ENCODE results near the gene ATG10. TPM values are rescaled to one million over a fixed set of nuclear protein-coding genes. Genes with fewer than 3 reads are reported as not detected.

ATG10 gene
- total RNA-seq, 1 experiment from 2014 or later: 7.6 TPM

DNA sequence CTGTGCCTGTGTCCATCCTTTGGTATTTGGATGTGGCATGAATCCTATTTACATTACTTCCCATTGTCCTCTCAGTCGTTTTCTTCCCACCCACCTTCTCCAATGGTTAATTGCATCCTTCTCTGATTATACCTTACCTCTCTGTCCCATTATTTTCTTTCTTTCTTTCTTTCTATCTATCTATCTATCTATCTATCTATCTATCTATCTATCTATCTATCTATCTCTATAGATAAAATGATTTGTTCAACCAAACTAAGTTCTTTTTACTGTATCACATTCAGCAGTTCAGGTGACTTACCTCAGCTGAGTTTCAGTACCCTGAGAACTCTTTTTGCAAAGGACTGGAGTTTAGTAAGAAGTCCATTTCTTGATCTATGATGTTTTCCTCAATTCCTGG is 225.7 kb downstream of the ATG10 start:
- H3K27ac ChIP-seq (ENCODE audit: insufficient read length, low read depth, low read length): no peak overlapping the region
- H3K36me3 Mint-ChIP-seq (ENCODE audit: insufficient read depth in 1 of 3, low read depth in 3 of 3): no peaks in the 10 kb centered on the region
- H3K4ac ChIP-seq (ENCODE audit: low read depth, low read length): no peak overlapping the region
- H3K79me2 ChIP-seq (ENCODE audit: insufficient read depth, low read length): no peaks in the 10 kb centered on the region
- no peak overlapping the region for H4K8ac ChIP-seq (replicated peaks; ENCODE audit: insufficient read length, low read depth, low read length)
- no peak overlapping the region for H2BK20ac ChIP-seq (ENCODE audit: low read depth, low read length, poor library complexity, severe bottlenecking)
- no peaks in the 10 kb centered on the region for H4K20me1 ChIP-seq (ENCODE audit: control insufficient read depth, insufficient read depth, insufficient read length)
- TF ChIP-seq, protein P1, sequence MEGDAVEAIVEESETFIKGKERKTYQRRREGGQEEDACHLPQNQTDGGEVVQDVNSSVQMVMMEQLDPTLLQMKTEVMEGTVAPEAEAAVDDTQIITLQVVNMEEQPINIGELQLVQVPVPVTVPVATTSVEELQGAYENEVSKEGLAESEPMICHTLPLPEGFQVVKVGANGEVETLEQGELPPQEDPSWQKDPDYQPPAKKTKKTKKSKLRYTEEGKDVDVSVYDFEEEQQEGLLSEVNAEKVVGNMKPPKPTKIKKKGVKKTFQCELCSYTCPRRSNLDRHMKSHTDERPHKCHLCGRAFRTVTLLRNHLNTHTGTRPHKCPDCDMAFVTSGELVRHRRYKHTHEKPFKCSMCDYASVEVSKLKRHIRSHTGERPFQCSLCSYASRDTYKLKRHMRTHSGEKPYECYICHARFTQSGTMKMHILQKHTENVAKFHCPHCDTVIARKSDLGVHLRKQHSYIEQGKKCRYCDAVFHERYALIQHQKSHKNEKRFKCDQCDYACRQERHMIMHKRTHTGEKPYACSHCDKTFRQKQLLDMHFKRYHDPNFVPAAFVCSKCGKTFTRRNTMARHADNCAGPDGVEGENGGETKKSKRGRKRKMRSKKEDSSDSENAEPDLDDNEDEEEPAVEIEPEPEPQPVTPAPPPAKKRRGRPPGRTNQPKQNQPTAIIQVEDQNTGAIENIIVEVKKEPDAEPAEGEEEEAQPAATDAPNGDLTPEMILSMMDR (conservative IDR thresholded peaks at IDR 0.05): no peak
- H3K56ac ChIP-seq (ENCODE audit: insufficient read length, low read depth, low read length): no peak overlapping the region
- no peak overlapping the region for H2BK15ac ChIP-seq (ENCODE audit: low read depth, low read length)
- no peak overlapping the region for H2BK120ac ChIP-seq (ENCODE audit: low read depth, low read length, poor library complexity, severe bottlenecking)
- no peaks in the 10 kb centered on the region for H3K4me1 ChIP-seq (ENCODE audit: insufficient read depth, low read length)
- H3K23me2 ChIP-seq (ENCODE audit: insufficient read length, low read depth, low read length, poor library complexity, severe bottlenecking): no peaks in the 10 kb centered on the region
- no peak overlapping the region for H4K5ac ChIP-seq (ENCODE audit: insufficient read length, low read depth, low read length)
- no peak overlapping the region for H2AFZ ChIP-seq (ENCODE audit: low read length)
- H3K4me1 Mint-ChIP-seq: peaks cover 0 to 2% of the 10 kb centered on the region in 2 experiments; a peak in 1 of 4 replicates
- no peak overlapping the region for H3K4me3 Mint-ChIP-seq
- no peak overlapping the region for H3T11ph ChIP-seq (ENCODE audit: low read length)
- no peaks in the 10 kb centered on the region for H3K9me3 ChIP-seq (ENCODE audit: control insufficient read depth, low read depth, low read length)
- no peaks in the 10 kb centered on the region for H3K27me3 ChIP-seq (ENCODE audit: insufficient read depth, low read length)
- no peak overlapping the region for H2AK5ac ChIP-seq (ENCODE audit: insufficient read length, low read length)
- no peak overlapping the region for H3K14ac ChIP-seq (ENCODE audit: insufficient read depth, low read length)
- H3K27ac Mint-ChIP-seq: no peak overlapping the region
- H3K79me1 ChIP-seq (ENCODE audit: insufficient read depth, low read depth, low read length, poor library complexity, severe bottlenecking): no peaks in the 10 kb centered on the region
- H4K91ac ChIP-seq (ENCODE audit: insufficient read length, low read depth, low read length): no peak overlapping the region
- no peak overlapping the region for H3K4me2 ChIP-seq (ENCODE audit: insufficient read depth, insufficient read length, low read length)
- no peak for DNase-seq
- H2BK12ac ChIP-seq (ENCODE audit: insufficient read length, low read depth, low read length): no peak overlapping the region
- H3K23ac ChIP-seq (ENCODE audit: insufficient read length, low read depth, low read length): no peak overlapping the region
- no peaks in the 10 kb centered on the region for H3K27me3 Mint-ChIP-seq (ENCODE audit: low read depth)
- H3K18ac ChIP-seq (ENCODE audit: insufficient read length, low read depth, low read length): no peak overlapping the region
- no CpG with 5 or more reads among the region's 1 CpG for WGBS (ENCODE audit: extremely low coverage, insufficient read length, low lambda C conversion rate)
- H3K9me3 Mint-ChIP-seq: no peaks in the 10 kb centered on the region; a peak in 1 of 5 replicates
- no peak overlapping the region for H3K9ac ChIP-seq (ENCODE audit: extremely low read depth, insufficient read length, low read length)
- no peak overlapping the region for H2BK5ac ChIP-seq (ENCODE audit: insufficient read length, low read length)

Measured in H9 (cell line).